Endometrial microvascular endothelial cells (primary cell): ENCODE measurements around the gene MBLAC1. TPM values are rescaled to one million over a fixed set of nuclear protein-coding genes. Genes with fewer than 3 reads are reported as not detected.

Experiments
- in situ Hi-C: cut with HindIII; loops from 2 replicates; pipeline ENCODE4 v1.10.0; 2017; ENCODE audit warnings: low sequenced_read_pairs, low pct_unique_long_range_greater_than_20kb; ENCODE audit errors: inconsistent ontology term
- total RNA-seq: library from RNA; depleted of rRNA; stranded (reverse); fragments of >200 nt; gene quantifications from one replicate; pipeline ENCODE4 v1.2.3, GENCODE V29; 2015; ENCODE audit errors: inconsistent ontology term

Gene MBLAC1
- total RNA-seq, 1 donor from 2014 or later: 5.1 TPM

DNA sequence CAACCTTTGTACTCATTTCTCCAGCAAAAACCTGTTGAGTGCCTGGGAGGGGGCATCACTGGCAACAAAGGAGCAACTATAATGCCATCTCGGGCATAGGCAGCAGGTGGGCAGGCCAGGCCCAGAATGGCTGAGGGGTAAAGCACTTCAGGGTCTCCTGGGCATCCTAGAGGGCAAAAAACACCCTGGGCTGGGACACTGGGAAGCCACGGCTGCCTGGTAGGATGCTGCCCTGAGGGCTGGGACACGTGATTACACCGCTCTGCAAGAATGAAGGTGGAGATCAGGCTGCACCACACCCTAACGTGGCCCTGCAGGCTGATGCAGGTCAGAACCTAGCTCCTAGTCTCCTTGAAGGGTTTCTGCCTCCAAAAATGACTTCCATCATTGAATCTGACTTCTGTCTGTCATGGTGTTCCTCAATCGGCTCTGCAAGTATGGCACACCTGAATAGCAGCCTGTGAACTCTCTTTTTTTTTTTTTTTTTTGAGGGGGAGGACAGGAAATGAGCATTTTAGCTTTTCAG lies 36.3 kb downstream of the MBLAC1 start:
- in situ Hi-C loops: no loop called here

DNA sequence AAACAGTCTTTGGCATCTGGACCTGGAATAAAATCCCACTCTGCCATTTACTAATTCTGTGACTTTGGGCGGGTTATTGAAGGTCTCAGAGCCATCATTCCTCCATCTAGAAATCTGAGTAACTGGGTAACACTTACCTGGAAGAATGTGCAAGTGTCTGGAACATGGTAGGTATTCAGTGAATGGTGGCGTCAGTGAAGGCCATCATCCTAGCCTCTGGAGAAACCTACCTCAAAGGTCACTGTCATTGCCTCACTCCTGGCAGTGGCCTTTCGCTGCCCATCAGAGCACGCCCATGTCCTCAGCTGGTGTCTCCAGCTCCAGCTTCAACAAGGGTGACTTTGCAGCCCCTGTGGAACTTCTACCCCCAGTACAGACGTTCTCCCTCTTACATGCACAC lies 37.1 kb downstream of the MBLAC1 start:
- in situ Hi-C loops: no loop called here

DNA sequence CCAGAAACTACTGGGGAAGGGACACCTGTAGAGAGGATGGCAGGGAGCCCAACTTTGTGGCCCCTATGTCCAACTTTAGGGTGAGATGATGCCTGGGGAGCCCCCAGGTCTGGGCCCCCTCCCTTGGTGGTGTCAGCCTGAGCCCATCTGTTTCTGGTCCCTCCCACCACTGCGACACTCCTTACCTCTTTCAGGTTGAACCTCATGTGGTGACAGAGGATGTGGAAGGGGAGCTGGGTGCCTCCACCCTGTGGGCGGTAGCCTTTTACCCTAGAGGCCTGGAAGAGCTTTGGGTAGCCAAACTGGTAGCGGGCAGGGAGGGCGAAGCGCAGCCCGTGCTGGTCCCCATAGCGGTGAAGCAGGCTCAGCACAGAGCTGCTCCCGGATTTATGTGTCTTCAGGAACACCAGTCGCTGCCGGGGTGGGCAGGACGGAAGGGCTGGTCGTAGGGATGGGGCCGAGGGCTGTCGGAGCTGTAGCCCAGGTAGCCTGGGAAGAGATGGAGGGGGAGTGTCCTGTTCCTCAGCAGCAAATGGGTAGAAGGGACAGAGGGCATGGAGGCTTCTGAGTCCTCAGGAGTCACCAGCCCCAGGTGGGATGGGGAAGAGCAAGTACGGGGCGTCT lies 39.7 kb downstream of the MBLAC1 start:
- in situ Hi-C loops: no loop called here

DNA sequence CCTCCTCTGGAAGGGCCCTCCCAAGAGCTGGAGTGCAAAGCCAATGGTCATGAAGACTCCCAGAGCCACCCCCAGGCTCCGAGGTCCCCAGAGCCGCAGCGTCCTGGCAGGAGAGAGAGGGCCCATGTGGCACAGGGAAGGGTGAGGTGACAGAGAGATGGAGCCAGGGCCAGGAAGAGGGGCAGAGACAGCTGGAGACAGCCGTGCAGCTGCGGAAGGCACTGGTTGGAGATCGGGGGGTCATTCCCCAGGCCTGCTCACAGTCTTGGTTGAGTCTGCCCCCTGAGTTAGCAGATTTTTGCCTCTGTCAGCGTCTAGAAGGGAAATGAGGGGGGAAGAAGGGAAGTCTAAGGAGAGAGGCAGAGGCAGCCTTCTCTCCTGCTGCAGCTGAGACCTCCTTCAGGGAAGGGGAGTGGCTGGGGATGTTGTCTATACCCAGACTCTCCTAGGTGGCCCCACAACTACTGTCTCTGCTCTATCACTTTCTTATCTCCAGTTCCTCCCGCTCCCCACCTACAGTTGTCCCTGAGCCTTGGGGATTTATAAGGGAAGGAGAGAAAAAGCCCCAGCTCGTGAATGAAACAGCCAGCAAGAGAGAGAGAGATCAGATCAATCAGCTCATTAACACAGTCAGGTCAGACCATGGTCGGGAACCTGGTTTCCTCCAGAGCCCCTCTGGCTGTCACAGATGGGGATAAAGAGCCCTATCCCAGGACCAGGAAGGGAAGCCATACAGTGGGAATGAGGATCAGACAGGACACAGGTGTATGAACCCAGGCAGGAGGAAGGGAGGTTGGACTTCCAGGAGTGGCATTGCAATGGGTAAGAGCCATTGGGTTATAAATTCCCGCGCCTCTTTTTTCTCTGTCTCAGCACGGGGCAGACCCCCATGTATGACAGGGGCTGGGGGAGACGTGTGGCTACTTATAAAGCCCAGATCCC lies 40.5 kb downstream of the MBLAC1 start:
- in situ Hi-C loops: no loop called here

DNA sequence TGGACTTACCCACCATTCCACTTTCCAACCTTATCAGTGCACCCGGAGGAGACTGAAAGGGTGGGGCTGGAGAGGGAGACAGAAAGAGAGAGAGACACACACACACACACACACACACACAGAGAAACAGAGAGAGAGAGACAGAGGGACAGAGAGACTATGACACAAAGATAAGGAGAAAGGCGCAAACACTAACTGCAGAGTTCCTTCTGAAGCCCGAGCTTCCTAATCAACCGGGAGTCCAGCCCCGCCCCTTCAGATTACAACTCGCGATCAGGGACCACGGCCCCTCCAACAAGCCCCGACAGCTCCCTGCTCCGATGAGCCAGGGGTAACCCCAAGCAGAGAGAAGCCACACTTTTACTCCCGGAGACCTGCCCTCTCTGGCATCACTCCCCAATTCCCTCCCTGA lies 41.2 kb downstream of the MBLAC1 start:
- in situ Hi-C loops: no loop called here

DNA sequence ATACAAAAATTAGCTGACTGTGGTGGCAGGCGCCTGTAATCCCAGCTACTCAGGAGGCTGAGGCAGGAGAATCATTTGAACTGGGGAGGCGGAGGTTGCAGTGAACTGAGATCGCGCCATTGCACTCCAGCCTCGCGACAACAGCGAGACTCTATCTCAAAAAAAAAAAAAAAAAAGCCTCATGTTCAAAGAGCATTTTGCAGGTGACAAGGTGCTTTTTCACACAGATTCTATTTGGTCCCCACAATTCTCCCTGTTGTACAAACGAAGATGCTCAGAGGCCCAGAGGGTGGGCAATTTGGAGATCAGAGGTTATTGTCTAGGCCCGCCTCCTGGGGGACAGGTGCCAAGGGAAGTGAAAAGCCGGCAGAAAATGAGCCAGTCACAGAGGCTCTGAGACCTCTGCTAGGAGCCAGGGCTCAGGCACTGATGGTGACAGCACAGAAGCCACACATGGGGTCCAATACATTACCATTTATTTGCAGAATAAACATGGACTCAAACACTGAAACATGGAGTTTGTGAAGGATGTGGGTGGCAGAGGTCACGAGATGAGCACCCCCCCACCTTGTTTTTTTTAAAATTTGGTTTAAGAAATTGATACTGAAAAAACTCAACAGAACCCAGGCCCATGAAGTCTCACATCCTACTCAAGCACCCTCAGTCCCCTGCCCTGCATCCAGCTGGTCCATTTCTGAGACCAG lies 42.5 kb downstream of the MBLAC1 start:
- in situ Hi-C loops: no loop called here

DNA sequence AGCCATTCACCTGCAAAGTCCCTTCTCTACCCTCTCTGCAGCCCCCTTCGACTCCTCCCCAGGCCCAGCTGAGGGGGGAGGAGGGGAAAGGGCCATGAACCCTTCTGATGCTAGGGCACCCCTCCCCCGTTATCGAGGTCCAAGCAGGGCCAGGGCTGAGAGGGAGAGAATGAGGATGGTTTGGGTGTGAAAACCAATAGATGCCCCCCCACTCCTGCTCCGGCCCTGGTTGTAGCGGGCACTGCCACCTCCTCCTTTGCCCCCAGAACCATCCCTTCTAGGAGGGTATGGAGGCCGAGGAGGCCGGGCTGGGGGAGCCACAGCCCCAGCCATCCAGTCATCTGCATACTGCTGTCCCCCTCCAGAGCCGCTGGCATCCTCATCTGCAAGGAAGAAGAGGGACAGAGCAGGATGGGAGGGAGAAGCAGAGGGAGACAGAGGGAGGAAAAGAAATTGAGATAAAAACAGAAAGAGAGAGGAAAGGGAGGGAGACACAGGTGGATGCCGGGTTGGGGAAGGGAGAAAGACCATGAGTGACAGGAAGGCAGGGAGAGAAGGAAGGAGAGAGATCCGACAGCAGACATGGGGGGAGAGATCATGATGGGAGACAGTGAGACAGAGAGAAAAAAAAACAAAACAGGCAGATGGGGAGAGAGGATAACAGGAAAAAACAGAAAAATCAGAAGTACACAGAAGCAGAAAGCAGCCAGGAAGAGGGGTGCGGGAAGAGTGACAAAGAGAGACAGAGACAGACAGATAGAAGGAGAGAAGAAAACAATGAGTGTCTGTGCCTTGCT lies 43.5 kb downstream of the MBLAC1 start:
- in situ Hi-C loops: no loop called here

DNA sequence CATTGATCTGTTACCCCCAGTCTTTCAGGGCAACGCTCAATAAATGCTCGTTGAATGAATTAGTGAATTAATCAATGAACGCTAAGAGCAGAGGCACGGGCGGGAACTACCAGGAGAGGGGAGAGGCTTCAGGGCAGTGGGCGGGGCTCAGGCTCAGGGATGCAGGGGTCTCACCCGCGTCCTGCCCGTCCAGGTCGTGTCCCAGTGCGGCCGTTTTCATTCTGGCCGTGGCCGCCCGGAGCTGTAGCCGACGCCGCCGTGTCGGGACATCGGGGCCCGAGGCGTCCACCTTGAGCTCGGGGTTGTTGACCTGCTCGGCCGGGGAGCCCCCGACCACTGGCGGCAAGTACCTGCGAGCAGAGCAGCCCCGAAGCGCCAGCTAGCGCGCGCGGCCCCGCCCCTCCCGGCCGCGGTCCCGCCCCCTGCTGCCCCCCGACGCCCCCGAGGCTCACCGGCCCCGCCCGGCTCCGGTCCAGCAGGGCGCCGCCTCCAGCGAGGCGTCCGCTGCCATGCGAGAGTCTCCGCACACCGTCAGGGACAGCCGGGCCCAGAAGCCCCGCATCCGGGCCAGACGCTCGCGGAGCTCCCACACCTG lies 44.4 kb downstream of the MBLAC1 start:
- in situ Hi-C loops: no loop called here

DNA sequence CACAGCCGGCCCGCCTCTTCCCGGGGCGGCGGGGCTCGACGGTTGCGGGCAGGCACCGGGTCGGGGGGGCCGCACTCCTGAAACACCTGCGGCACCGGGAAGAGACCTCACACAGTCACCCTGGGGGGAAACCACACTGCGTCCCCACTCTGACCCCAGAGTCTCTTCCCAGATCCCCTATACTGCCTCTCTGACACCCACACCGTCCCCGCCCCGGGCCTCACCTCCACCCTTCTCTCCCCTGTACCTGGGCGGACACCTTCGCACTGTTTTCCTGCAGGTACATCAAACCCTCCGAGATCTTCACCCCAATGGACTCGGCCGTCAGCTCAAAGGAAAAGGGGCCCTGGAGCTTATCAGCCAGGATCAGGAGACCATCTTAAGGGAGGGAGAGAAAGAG lies 45.1 kb downstream of the MBLAC1 start:
- in situ Hi-C loops: no loop called here

DNA sequence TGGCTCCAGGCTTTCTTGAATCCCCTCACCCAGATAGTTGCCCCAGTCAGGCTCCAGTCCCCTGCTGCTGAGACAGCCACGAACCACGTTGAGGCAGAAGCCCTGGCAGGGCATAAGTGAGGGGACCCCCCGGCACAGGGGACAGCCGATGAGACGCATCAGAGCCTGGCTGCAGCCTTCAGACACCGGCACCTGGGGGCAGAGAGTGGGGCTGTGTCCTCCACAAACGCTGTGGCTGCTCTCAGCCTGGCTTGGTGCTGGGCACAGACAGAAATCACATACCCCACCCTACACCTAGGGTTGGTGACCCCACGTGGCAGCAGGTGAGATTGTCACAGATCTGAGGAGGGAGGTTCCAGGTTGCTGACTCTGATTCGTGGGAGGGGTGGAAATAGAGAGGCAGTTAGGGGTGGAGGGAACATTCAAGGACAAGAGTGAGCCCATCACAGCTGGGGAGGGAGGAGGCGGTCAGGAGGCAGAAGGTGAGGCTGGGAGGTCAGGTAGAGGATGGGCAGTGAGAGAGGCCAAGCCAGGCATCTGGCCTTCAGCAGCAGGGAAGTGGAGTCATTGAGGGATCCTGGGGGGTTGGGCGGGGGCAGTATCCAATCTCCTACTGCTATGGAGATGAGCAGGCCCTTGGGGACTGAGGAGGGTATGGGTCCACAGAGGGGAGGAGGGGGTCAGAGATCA lies 47.2 kb downstream of the MBLAC1 start:
- in situ Hi-C loops: no loop called here

DNA sequence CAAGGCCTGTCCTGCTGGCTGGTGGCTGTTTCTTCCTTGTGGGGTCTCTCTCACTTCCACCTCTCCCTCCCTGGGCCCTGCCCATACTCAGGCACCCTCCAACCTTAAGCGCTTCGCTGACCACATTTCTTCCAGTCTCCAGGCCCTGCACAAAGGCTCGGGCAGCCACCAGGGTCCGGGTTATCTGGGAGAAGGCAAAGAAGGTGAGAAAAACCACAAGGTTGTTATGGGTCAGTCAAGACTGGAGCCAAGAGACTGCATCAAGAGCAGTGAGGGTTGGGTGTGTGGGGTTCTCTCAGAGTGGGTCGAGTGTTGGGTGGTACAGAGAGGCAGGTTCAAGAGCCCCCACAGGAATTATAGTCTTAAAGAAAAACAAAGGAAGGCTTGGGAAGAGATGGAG lies 47.8 kb downstream of the MBLAC1 start:
- in situ Hi-C loops: no loop called here

DNA sequence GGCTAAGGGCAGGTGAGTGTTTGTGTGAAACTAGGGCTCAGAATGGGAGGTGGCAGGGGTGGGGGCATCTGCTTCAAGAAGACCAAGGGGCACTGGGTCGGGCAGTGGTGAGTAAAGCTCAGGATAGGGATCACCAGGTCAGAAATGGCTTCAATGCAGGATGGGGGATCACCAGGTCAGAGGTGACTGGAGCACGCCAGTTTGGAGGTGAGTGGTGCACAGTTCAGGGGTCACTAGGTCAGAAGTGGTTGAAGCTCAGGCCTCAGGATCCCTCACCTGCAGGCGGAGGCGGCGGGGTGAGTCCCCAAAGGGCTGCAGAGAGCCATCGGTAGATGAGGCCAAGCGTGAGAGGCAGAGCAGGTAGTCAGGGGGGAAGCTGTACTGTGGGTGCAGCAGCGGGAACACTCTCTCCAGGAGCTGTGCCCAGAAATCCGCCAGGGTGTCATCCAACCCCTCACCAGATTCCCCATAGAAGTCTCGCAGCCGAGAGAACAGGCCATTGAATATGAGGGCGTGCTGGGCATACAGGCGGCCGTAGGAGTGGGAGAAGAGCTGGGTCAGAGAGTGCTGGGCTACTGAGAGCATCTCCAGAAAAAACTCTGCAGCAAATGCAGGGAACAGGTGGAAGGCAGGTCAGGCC lies 48.6 kb downstream of the MBLAC1 start:
- in situ Hi-C loops: no loop called here

DNA sequence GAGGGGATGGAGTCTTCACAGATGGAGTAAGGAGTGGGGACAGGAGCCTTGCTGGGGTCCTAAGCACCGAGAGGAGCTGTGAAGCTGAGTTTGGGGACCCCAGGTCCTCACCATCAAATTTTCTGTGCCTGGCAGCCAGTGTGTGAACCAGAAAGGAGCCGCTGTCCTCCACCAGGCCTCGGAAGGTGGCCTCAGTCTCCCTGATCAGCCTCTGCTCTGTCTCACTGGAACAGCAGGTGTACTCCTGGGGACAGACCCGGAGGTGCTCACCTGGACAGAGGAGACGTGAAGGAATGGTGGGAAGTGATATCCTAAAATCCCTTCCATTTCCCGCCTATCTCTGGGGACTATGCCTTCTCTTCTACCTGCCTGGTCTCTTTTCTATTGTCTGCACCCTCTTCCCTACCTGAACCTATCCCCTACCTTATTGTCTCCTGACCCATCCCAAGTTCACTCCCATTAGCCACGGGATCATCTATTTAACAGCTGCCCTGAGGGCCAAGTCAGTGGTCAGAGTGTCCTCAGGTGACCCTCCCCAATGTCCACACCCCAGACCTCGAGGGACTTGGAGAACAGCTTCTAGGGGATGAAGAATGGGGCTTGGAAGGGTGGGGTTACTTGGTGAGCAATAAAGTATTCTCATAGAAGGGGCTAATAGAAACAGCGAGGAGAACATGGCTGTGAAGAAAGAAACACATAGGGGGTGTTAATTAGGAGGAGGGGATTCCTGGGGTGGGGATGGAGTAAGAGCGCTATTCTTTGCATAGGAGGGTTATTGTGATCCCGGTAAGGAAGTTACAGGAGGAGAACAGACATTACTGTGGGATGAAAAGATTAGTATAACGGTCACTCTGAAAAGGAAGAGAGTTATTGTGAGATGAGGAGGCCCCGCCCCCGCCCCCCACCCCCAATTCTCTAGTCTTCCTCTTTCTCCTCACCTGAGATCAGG lies 49.6 kb downstream of the MBLAC1 start:
- in situ Hi-C loops: no loop called here

DNA sequence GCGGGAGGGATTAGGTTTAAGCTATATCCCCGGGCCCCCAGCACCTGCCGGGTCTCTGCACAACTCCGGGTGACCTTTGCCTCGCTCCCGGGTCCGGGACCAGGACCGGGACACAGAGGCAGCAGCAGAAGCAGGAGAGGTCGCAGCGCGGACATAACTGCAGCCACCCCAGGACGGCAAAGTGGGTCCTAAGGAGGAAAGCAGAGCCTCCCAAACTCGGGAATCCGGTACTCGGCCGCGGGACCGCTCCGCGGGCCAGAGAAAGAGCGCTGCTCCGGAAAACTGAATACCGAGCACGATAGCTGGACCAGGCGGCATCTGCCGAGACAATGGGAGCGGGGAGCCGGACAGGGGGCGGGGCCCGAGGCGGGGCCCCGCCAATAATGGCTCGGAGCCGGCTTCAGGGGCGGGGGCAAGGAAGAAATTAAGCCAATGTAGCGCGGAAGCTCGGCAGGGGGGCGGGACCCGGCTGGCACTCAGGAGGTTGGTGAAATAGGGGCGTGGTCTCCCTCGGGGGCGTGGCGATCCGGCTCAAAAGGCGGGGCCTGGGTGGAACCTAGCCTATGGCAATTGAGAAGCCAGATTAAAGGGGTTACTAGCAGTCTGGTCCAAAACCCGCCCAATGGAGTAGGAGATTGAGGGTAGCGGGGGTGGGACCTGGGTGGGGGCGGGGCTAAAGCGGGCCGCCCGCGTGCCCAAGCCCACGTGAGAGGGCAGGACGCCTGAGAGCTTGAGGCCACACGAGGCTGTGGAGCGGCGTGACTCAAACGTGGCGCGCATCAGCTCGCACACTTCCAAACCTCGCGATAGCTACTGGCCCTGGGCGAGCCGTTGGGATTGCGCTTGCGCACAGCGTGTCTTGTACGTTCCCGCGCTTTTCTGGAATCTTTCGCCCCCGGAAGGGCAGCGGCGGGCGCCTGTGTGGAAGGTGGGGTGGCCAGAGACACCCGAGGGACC lies 50.6 kb downstream of the MBLAC1 start, which contains the start of the genes GPC2 and STAG3:
Gene GPC2 (minus strand): TSS at position 337 of the 957 bp plus-strand sequence. CDS start 182 bp downstream, at position 155.
Gene STAG3 (plus strand): TSS at position 874 of the 957 bp plus-strand sequence. CDS start 2,639 bp downstream, outside the sequence.
- in situ Hi-C loops: no loop called here
